ENCODE measurements around the gene ZC3H6. TPM values are rescaled to one million over a fixed set of nuclear protein-coding genes. Genes with fewer than 3 reads are reported as not detected.

The ZC3H6 gene
- polyA plus RNA-seq, 1 of the 3 experiments (the other 2 are of a cell fraction), result 0.71 TPM

GRCh38 chr2:112342067-112342550 is 66.7 kb downstream of the ZC3H6 start:
- H2AFZ ChIP-seq (ENCODE audit: low read depth), result no peak overlapping the region
- no peaks in the 10 kb centered on the region for H3K9me3 ChIP-seq
- no peaks in the 10 kb centered on the region for H4K20me1 ChIP-seq (ENCODE audit: insufficient read depth)
- H3K79me2 ChIP-seq (ENCODE audit: insufficient read depth), result no peaks in the 10 kb centered on the region
- CTCF ChIA-PET, result no interaction called here
- no peak for DNase-seq
- H3K4me3 ChIP-seq (ENCODE audit: low read depth in 2 of 2, low read length in 1 of 2), result no peak overlapping the region
- 68% methylated on average over 2 of the region's 2 CpGs for WGBS (ENCODE audit: low lambda C conversion rate)
- no peak overlapping the region for H3K9ac ChIP-seq
- H3K36me3 ChIP-seq (replicated peaks in 1 of 2; ENCODE audit: control insufficient read depth in 1 of 2, insufficient read depth in 2 of 2, low read length in 1 of 2), result no peaks in the 10 kb centered on the region
- H3K4me2 ChIP-seq, result no peak overlapping the region
- no peaks in the 10 kb centered on the region for H3F3A ChIP-seq (replicated peaks; ENCODE audit: insufficient read depth)
- H3K9me2 ChIP-seq, result no peaks in the 10 kb centered on the region
- no peaks in the 10 kb centered on the region for H3K27me3 ChIP-seq (ENCODE audit: insufficient read depth)
- POLR2A ChIA-PET, result no interaction called here
- no peak for TF ChIP-seq USF2 (IDR thresholded peaks at IDR 0.05; ENCODE audit: borderline replicate concordance, low read depth, low read length)
- no peak for TF ChIP-seq IRF3 (IDR thresholded peaks at IDR 0.05; ENCODE audit: low read depth, low read length)
- no peak for TF ChIP-seq PBX3 (IDR thresholded peaks at IDR 0.05)
- no peak for TF ChIP-seq GATA2 (CRISPR knock-in tag; IDR thresholded peaks at IDR 0.05)
- no peak for TF ChIP-seq ELF1 (IDR thresholded peaks at IDR 0.05)
- no peak for TF ChIP-seq TEAD4 (IDR thresholded peaks at IDR 0.05; ENCODE audit: borderline replicate concordance, insufficient read depth)
- TF ChIP-seq FOSL2 (IDR thresholded peaks at IDR 0.05; ENCODE audit: borderline replicate concordance, low read depth), result no peak
- no peak for TF ChIP-seq SMC3 (IDR thresholded peaks at IDR 0.05; ENCODE audit: low read depth, low read length)
- no peak for TF ChIP-seq YY1 (IDR thresholded peaks at IDR 0.05; ENCODE audit: low read depth)
- TF ChIP-seq MXI1 (IDR thresholded peaks at IDR 0.05; ENCODE audit: low read depth, low read length), result no peak
- TF ChIP-seq MEF2A (IDR thresholded peaks at IDR 0.05; ENCODE audit: borderline replicate concordance, low read depth), result no peak
- no peak for TF ChIP-seq FOXJ3 (CRISPR knock-in tag; IDR thresholded peaks at IDR 0.05)
- TF ChIP-seq EP300 (IDR thresholded peaks at IDR 0.05; ENCODE audit: borderline replicate concordance in 1 of 2, low read depth in 1 of 2, low read length in 1 of 2), result no peak
- no peak for TF ChIP-seq CTCF (IDR thresholded peaks at IDR 0.05)
- TF ChIP-seq RCOR1 (IDR thresholded peaks at IDR 0.05; ENCODE audit: low read length), result no peak
- no peaks in the 10 kb centered on the region; a peak in 1 of 4 replicates for H3K4me1 ChIP-seq (ENCODE audit: control insufficient read depth in 1 of 2, insufficient read depth in 2 of 2, low read depth in 1 of 2, low read length in 1 of 2)
- H3K27ac ChIP-seq (ENCODE audit: low read depth in 2 of 2, low read length in 1 of 2), result no peak overlapping the region
